ENCODE measurements around the gene PLXNC1.

The PLXNC1 gene

DNA sequence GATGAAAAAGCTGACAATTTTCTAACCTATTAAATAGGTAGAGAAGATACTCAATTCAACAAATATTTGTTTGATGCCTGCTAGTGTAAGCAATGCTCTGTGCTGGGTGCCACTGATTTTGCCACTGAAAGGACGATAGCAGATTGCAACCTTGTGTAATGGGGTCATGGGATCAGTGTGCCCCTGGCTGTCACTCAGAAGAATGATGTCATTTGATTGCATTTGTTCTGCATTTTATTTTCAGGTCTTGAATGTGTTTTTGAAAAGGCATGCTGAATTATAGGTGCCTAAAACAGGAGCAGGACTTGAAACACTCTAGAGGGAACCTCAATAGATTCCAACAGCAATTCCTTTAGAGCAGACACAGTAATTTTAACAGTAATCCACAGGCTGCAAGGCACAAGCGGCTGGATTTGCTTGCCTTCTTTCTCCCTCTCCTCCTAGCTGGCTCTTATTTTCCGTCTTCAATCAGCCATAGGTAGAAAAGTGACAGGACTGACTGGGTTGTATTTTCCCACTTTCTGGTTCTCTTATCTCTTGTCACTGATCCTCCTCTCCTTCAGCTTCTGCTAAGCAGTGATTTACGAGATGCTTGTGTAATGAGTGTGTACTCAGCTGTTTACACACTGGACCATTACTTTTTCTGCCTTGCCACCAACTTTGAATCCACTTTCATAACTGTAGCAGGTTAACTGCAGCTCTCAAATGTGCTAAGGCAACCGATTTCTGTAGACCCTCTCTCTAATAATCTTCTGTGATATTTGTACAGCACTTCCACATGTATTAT lies 4.1 kb downstream of the PLXNC1 start:
- Histone ChIP-seq H3K4me3 (ENCODE audit: low read depth in 1 of 5, low read length in 5 of 5) (no peak overlapping the region), H3K9me3 (ENCODE audit: control insufficient read depth in 5 of 5, low read length in 5 of 5) (no peaks in the 10 kb centered on the region), H3K36me3 (ENCODE audit: control insufficient read depth in 5 of 5, insufficient read depth in 5 of 5, low read length in 5 of 5) (no peaks in the 10 kb centered on the region), H3K27me3 (ENCODE audit: control insufficient read depth in 5 of 5, insufficient read depth in 4 of 5, low read length in 5 of 5) (peaks cover 8 to 21% (median 17%) of the 10 kb centered on the region in 5 donors), H3K27ac (ENCODE audit: low read depth, low read length) (no peak overlapping the region), H3K9ac (ENCODE audit: low read length in 5 of 5) (no peak overlapping the region), H3K4me1 (ENCODE audit: control insufficient read depth in 5 of 5, insufficient read depth in 5 of 5, low read length in 5 of 5) (peaks cover 0 to 34% (median 27%) of the 10 kb centered on the region in 5 donors)

DNA sequence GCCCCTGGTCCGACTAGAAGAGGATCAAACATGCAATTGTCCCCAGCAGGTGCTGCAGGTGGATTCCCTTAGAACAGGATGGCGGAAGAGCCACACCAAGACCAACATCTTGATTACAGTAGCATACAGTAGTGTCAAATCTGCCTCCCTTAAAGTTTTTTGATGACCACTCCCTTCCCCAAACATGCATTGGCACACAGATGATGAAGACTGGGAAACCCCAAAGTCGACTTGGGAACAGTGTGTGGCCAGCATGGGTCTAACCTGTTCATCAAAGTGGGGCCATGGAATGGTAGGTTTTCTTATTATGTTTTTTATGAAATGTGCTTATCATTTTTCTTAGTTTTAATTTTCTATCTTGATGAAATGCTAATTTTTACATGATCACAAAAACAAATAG lies 8.8 kb downstream of the PLXNC1 start:
- no peaks in the 10 kb centered on the region for H3K27me3 ChIP-seq (ENCODE audit: control insufficient read depth in 5 of 5, insufficient read depth in 4 of 5, low read length in 5 of 5)
- H3K27ac ChIP-seq (ENCODE audit: low read depth, low read length): no peak overlapping the region
- H3K9ac ChIP-seq (ENCODE audit: low read length in 5 of 5): no peak overlapping the region
- H3K9me3 ChIP-seq (ENCODE audit: control insufficient read depth in 5 of 5, low read length in 5 of 5): no peaks in the 10 kb centered on the region
- H3K4me3 ChIP-seq (ENCODE audit: low read depth in 1 of 5, low read length in 5 of 5): no peak overlapping the region
- no peaks in the 10 kb centered on the region for H3K36me3 ChIP-seq (ENCODE audit: control insufficient read depth in 5 of 5, insufficient read depth in 5 of 5, low read length in 5 of 5)
- H3K4me1 ChIP-seq (ENCODE audit: control insufficient read depth in 5 of 5, insufficient read depth in 5 of 5, low read length in 5 of 5): peaks cover 0 to 4% (median 0%) of the 10 kb centered on the region in 5 donors

DNA sequence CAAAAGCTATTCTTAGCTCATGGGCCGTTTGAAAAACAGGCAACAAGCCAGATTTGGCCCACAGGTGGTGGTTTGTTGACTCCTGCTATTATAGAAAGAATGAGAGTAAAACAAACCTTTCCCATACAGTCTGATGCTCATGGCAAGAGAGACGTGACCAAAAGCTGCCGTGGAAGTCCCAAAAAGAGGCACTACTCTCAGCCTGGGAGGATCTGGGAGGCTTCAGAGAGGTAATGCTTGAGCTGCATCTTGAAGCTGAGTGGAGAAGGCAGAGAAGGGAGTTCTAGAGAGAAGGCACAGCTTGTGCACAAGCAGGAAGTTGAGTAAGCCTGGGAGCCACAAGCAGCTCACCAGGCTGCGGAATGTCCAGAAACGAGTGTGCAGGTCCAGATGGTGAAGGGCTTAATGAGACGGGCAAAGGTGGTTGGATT lies 9.6 kb downstream of the PLXNC1 start:
- Histone ChIP-seq H3K27me3 (ENCODE audit: control insufficient read depth in 5 of 5, insufficient read depth in 4 of 5, low read length in 5 of 5) (no peaks in the 10 kb centered on the region), H3K27ac (ENCODE audit: low read depth, low read length) (no peak overlapping the region)

DNA sequence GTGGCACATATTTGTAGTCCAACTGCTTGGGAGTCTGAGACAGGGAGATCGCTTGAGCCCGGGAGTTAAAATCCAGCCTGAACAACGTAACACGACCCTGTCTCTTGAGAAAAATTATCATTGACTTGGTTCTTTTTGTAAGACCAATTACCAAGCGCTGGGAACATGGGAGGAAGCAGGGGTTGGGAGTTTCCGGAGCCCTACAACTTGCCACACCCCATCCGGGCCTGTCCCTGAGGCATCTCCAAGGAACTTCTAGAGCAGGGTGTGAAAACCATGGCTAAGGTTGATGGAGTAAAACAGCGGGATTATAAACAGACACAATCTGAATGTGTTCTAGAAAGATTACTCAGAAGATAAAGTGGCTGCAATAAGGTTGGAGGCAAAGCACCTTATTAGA lies 10.3 kb downstream of the PLXNC1 start:
- H3K4me1 ChIP-seq (ENCODE audit: control insufficient read depth in 5 of 5, insufficient read depth in 5 of 5, low read length in 5 of 5): peaks cover 0 to 4% (median 0%) of the 10 kb centered on the region in 5 donors
- no peaks in the 10 kb centered on the region for H3K36me3 ChIP-seq (ENCODE audit: control insufficient read depth in 5 of 5, insufficient read depth in 5 of 5, low read length in 5 of 5)
- no peaks in the 10 kb centered on the region for H3K9me3 ChIP-seq (ENCODE audit: control insufficient read depth in 5 of 5, low read length in 5 of 5)
- no peak overlapping the region for H3K9ac ChIP-seq (ENCODE audit: low read length in 5 of 5)
- no peaks in the 10 kb centered on the region for H3K27me3 ChIP-seq (ENCODE audit: control insufficient read depth in 5 of 5, insufficient read depth in 4 of 5, low read length in 5 of 5)
- no peak overlapping the region for H3K4me3 ChIP-seq (ENCODE audit: low read depth in 1 of 5, low read length in 5 of 5)
- no peak overlapping the region for H3K27ac ChIP-seq (ENCODE audit: low read depth, low read length)

More for the DNA sequence above, 9.6 kb downstream of the PLXNC1 start:
- no peaks in the 10 kb centered on the region for H3K36me3 ChIP-seq (ENCODE audit: control insufficient read depth in 5 of 5, insufficient read depth in 5 of 5, low read length in 5 of 5)
- H3K4me3 ChIP-seq (ENCODE audit: low read depth in 1 of 5, low read length in 5 of 5): no peak overlapping the region
- no peaks in the 10 kb centered on the region for H3K9me3 ChIP-seq (ENCODE audit: control insufficient read depth in 5 of 5, low read length in 5 of 5)
- peaks cover 0 to 4% (median 0%) of the 10 kb centered on the region in 5 donors for H3K4me1 ChIP-seq (ENCODE audit: control insufficient read depth in 5 of 5, insufficient read depth in 5 of 5, low read length in 5 of 5)
- H3K9ac ChIP-seq (ENCODE audit: low read length in 5 of 5): no peak overlapping the region

DNA sequence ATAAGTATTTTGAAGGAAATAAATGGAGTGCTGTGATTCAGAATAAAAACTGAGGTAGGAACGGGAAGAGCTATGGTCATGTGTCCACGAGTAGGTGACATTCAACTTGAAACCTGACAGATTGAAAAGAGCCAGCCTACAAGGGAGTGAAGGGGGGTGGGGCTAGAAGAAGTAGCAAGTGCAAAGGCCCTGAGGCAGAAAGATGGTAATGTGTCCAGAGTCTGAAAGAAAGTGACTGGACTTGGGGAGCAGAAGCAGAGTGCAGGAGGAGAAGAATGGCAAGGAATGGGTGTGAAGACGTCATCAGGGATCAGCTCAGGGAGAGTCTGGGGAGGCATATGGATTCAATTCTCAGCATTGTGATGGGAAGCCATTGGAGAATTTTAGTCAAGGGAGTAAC lies 13.7 kb downstream of the PLXNC1 start:
- Histone ChIP-seq H3K36me3 (ENCODE audit: control insufficient read depth in 5 of 5, insufficient read depth in 5 of 5, low read length in 5 of 5) (no peaks in the 10 kb centered on the region), H3K9ac (ENCODE audit: low read length in 5 of 5) (no peak overlapping the region), H3K9me3 (ENCODE audit: control insufficient read depth in 5 of 5, low read length in 5 of 5) (no peaks in the 10 kb centered on the region), H3K4me3 (ENCODE audit: low read depth in 1 of 5, low read length in 5 of 5) (no peak overlapping the region), H3K27me3 (ENCODE audit: control insufficient read depth in 5 of 5, insufficient read depth in 4 of 5, low read length in 5 of 5) (no peaks in the 10 kb centered on the region), H3K27ac (ENCODE audit: low read depth, low read length) (no peak overlapping the region), H3K4me1 (ENCODE audit: control insufficient read depth in 5 of 5, insufficient read depth in 5 of 5, low read length in 5 of 5) (peaks cover 0 to 4% (median 0%) of the 10 kb centered on the region in 5 donors)

DNA sequence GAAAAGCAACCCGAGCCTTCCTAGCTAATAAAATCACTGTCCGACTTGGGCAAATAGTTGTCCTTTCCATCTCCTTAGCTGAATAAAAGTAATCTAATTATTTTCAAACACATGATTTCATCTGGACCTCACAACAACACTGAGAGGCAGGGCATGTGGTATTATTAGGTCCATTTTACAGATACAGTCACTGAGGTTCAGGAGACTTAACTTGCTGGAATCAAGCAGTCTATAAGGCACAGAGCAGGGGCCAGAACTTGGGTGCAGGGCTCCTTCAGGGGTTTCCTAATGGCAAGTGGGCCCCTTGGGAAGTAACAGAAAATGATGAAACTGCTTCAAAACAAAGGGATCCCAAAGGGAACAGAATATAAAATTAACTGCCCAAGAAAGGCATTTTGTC lies 15.5 kb downstream of the PLXNC1 start:
- no peaks in the 10 kb centered on the region for H3K4me1 ChIP-seq (ENCODE audit: control insufficient read depth in 5 of 5, insufficient read depth in 5 of 5, low read length in 5 of 5)
- H3K27ac ChIP-seq (ENCODE audit: low read depth, low read length): no peak overlapping the region
- H3K36me3 ChIP-seq (ENCODE audit: control insufficient read depth in 5 of 5, insufficient read depth in 5 of 5, low read length in 5 of 5): no peaks in the 10 kb centered on the region
- H3K9me3 ChIP-seq (ENCODE audit: control insufficient read depth in 5 of 5, low read length in 5 of 5): no peaks in the 10 kb centered on the region
- H3K27me3 ChIP-seq (ENCODE audit: control insufficient read depth in 5 of 5, insufficient read depth in 4 of 5, low read length in 5 of 5): no peaks in the 10 kb centered on the region
- no peak overlapping the region for H3K4me3 ChIP-seq (ENCODE audit: low read depth in 1 of 5, low read length in 5 of 5)
- H3K9ac ChIP-seq (ENCODE audit: low read length in 5 of 5): no peak overlapping the region

DNA sequence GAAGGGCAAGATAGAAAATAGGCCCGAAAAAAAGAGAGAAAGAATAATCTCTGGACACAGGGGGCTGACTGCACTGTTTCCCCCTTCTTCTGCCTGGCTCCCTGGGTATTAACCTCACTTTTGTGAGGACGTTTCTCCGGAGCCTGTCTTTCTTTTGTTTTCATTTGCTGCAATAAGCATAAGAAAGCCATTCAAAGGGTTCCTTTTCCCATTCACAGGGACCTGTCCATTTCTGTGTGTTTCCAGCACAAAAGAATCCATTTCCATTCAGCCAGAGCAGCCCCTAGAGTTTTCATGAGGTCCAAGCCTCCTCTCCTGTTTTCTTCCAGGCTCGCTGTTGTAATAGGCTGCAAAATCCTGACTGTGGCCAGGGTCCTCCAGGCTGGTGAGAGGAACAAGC lies 16.8 kb downstream of the PLXNC1 start:
- H3K36me3 ChIP-seq (ENCODE audit: control insufficient read depth in 5 of 5, insufficient read depth in 5 of 5, low read length in 5 of 5): no peaks in the 10 kb centered on the region
- H3K4me3 ChIP-seq (ENCODE audit: low read depth in 1 of 5, low read length in 5 of 5): no peak overlapping the region
- H3K27ac ChIP-seq (ENCODE audit: low read depth, low read length): no peak overlapping the region
- H3K27me3 ChIP-seq (ENCODE audit: control insufficient read depth in 5 of 5, insufficient read depth in 4 of 5, low read length in 5 of 5): no peaks in the 10 kb centered on the region
- no peaks in the 10 kb centered on the region for H3K9me3 ChIP-seq (ENCODE audit: control insufficient read depth in 5 of 5, low read length in 5 of 5)
- H3K9ac ChIP-seq (ENCODE audit: low read length in 5 of 5): no peak overlapping the region
- H3K4me1 ChIP-seq (ENCODE audit: control insufficient read depth in 5 of 5, insufficient read depth in 5 of 5, low read length in 5 of 5): no peaks in the 10 kb centered on the region

DNA sequence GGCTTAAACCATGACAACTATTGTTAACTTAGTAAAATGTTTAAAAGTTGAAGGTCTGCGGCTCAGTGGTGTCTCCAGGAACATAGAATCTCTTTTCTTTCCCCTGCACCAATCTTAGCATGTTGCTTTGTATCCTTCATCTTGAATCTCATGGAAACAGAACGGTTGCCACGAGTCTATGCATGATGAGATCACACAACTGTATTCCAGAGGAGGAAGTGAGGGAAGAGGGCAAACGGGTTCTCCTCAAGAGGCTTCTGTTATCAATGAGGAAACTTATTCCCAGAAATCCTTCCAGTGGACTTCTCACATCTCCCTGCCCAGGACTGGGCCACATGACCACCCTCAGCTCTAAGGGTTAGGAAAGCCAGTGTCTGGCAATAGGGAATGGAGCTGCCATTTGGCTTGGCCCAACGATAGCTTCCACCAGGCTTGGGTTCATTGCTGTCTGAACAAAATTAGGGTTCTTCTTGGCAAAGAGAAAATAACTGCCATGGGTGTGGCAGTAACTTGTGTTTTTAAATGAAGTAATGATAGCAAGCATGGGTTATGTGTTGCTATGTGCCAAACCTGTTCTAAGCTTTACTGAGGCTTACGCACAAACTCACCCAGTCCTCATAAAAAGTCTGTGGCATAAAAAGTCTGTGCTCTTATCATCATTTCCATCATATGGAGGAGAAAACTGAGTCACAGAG lies 17.4 kb downstream of the PLXNC1 start:
- no peaks in the 10 kb centered on the region for H3K9me3 ChIP-seq (ENCODE audit: control insufficient read depth in 5 of 5, low read length in 5 of 5)
- no peak overlapping the region for H3K9ac ChIP-seq (ENCODE audit: low read length in 5 of 5)
- no peak overlapping the region for H3K27ac ChIP-seq (ENCODE audit: low read depth, low read length)
- no peak overlapping the region for H3K4me3 ChIP-seq (ENCODE audit: low read depth in 1 of 5, low read length in 5 of 5)
- no peaks in the 10 kb centered on the region for H3K27me3 ChIP-seq (ENCODE audit: control insufficient read depth in 5 of 5, insufficient read depth in 4 of 5, low read length in 5 of 5)
- no peaks in the 10 kb centered on the region for H3K36me3 ChIP-seq (ENCODE audit: control insufficient read depth in 5 of 5, insufficient read depth in 5 of 5, low read length in 5 of 5)
- no peaks in the 10 kb centered on the region for H3K4me1 ChIP-seq (ENCODE audit: control insufficient read depth in 5 of 5, insufficient read depth in 5 of 5, low read length in 5 of 5)

DNA sequence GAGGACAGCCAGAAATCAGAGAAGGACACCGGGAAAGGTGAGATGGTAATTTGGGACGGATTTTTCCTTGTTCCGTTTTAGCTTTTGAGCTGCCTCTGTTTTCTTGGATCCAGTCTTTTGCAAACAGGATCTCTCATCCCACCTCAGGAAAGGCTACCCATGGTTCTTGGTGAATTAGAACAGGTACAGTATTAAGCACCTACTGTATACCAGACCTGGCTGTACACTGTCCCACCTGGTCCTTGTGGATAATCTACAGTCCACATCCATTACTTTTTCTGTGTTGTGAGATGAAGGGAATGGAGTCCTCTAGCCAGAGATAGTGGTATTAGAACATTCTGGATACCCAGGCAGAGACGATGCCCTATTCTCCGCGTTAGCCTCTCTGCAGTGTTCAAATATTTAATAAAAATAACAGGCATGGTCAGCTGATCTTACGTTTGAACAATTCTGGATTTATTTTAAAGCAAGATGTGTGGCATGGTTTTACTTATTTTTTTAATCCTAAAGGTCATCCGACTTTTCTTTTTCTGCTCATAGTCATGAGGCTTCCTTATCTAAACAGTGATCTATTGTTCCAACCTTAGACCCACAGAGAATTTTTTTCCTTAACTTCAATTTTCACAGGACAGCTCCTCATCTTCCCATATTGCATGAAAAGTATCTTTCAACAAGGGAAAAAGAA lies 18.8 kb downstream of the PLXNC1 start:
- Histone ChIP-seq H3K4me1 (ENCODE audit: control insufficient read depth in 5 of 5, insufficient read depth in 5 of 5, low read length in 5 of 5) (no peaks in the 10 kb centered on the region), H3K27ac (ENCODE audit: low read depth, low read length) (no peak overlapping the region), H3K9ac (ENCODE audit: low read length in 5 of 5) (no peak overlapping the region), H3K36me3 (ENCODE audit: control insufficient read depth in 5 of 5, insufficient read depth in 5 of 5, low read length in 5 of 5) (no peaks in the 10 kb centered on the region), H3K4me3 (ENCODE audit: low read depth in 1 of 5, low read length in 5 of 5) (no peak overlapping the region), H3K9me3 (ENCODE audit: control insufficient read depth in 5 of 5, low read length in 5 of 5) (no peaks in the 10 kb centered on the region), H3K27me3 (ENCODE audit: control insufficient read depth in 5 of 5, insufficient read depth in 4 of 5, low read length in 5 of 5) (no peaks in the 10 kb centered on the region)

Data from subcutaneous abdominal adipose tissue (tissue), 5 donors.